GM10266 (cell line): ENCODE measurements around the gene NRXN2.

ENCODE experiments used
- DNase-seq: peaks from one replicate; pipeline ENCODE4 v3.0.0; 2012; ENCODE audit errors: extremely low spot score
- TF ChIP-seq, protein P1 (sequence below): IDR thresholded peaks from 2 replicates; pipeline ENCODE4 v1.5.1; 2012; ENCODE audit warnings: mild to moderate bottlenecking, low read depth; ENCODE audit not compliant: control insufficient read depth, insufficient read depth; ENCODE audit errors: missing control alignments

NRXN2 gene

DNA sequence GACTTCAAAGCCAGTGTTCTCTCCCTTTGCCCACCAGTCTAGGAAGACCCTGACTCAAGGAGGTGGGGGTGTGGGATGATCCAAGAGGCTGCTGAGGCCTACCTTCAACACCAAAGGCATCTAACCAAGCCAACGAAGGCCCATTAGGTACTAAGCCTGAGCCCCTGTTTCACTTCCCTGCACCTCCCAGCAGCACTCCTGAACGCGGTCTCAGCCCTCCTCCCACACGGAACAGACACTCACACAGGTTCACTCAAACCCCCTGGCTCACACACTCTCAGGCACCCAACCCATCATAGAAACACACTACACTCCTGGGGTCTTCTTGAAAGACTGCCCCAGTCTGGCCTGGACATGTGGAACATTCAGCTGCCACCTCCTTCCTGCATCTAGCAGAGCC, 91.3 kb downstream of the NRXN2 start:
- DNase-seq, result no peak
- TF ChIP-seq, protein P1, sequence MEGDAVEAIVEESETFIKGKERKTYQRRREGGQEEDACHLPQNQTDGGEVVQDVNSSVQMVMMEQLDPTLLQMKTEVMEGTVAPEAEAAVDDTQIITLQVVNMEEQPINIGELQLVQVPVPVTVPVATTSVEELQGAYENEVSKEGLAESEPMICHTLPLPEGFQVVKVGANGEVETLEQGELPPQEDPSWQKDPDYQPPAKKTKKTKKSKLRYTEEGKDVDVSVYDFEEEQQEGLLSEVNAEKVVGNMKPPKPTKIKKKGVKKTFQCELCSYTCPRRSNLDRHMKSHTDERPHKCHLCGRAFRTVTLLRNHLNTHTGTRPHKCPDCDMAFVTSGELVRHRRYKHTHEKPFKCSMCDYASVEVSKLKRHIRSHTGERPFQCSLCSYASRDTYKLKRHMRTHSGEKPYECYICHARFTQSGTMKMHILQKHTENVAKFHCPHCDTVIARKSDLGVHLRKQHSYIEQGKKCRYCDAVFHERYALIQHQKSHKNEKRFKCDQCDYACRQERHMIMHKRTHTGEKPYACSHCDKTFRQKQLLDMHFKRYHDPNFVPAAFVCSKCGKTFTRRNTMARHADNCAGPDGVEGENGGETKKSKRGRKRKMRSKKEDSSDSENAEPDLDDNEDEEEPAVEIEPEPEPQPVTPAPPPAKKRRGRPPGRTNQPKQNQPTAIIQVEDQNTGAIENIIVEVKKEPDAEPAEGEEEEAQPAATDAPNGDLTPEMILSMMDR, result no peak

DNA sequence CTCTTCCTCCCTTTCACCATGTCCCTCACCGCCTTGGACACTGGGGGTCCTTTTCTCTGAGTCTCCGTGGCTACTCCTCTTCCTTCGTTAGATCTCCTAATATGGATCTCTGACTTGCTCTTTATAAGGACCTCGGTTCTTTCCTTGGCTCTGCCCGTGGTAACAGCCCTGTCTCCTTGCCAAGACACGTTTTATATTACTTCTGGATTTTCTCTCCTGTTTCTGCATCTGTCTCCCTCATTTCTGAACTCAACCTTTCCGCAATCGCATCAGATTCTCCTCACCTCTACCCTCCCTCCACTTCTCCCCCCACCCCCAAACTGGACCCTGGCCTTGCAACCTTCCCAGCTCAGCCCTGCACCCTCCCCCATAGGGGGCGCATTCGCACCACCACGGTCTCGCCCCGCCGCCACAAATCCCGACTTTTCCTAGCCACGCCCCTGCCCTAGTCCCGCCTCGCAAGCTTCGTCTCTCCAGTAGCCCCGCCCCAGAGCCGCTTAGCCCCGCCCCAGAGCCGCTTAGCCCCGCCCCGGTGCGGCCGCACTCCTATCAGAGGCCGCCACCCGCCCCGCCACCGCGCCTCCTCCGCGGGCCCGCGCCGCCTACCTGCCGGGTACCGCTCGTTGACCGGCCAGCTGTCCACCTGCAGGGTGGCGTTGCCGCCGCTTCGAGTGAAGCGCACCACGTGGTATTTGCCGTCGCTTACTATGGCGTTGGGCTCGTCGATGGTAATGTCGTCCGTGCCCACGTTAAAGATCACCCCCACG, 93.0 kb downstream of the NRXN2 start:
- no peak for DNase-seq
- TF ChIP-seq, protein P1, result no peak

DNA sequence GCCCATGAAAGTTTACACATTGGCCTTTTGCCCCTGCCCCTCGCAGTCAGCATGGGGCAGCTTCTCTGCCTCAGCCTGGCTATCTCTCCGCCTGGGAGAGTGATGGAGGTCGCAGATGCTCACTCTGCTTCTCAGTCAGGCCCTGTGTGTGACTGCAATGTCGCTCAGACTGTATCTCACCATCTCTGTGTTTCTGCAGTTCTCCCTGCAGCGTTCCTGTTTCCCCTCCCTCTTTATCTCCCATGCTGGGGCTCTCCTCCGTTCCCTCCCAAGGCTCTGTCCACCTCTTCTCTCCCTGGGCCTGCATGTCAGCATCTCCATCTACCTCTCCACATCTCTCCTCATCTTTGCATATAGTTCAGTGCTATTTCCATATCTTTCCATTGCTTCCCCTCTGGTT, 93.9 kb downstream of the NRXN2 start:
- TF ChIP-seq, protein P1, result no peak
- DNase-seq, result no peak

- DNase-seq, result no peak
- TF ChIP-seq, protein P1, result no peak
Observed at GRCh38 chr11:64628596-64628995, 94.4 kb downstream of the NRXN2 start.

DNA sequence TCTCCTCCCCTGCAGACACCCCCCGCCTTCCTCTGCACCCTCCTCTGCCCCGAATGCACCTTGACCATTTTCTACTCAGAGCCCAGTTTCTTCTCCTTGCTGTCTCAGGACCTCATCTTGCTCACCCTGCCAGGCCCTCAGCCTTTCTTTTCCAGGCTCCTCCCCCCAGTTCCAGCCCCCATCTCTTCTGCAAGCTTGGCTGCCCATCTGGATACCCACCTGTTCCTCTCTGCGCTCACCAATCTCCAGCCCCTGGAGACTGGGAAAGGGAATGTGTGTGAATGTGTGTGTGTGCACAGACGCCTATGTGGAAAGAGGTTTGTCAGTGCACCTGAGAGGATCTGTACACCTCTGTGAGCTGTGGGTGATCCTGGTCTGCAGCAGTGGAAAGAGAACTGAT, 95.6 kb downstream of the NRXN2 start:
- TF ChIP-seq, protein P1, result no peak
- DNase-seq, result no peak

DNA sequence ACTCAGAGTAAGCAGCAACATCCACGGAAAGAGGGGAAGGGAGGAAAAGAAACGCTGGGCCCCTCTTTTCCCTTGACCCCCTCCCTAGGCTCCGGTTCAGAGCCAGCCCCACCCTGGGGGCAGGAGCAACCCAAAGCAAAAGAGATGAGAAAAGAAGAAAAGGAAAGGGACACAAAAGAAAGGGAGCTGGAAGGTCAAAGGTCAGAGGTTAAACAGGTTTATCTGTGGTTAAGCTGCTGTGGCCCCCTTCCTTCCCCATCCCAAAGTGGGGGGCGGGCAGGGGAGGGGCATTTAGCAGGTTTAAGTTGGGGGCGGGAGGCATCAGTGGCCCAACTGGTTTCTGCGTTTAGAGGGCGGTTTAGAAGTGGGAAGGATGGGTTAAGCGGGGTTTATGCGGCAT, 96.4 kb downstream of the NRXN2 start:
- DNase-seq, result no peak
- TF ChIP-seq, protein P1, result no peak

GRCh38 chr11:64624883-64625481, 98.0 kb downstream of the NRXN2 start:
- TF ChIP-seq, protein P1, result no peak

More at GRCh38 chr11:64624883-64625481, 98.0 kb downstream of the NRXN2 start:
- no peak for DNase-seq
